D721Med (cell line): ENCODE measurements around the gene TBX19.

ENCODE experiments used
- DNase-seq: peaks from one replicate; pipeline ENCODE4 v3.0.0; 2011; ENCODE audit warnings: low spot score; ENCODE audit not compliant: insufficient read length
- FAIRE-seq: peaks from 2 replicates; lab custom pipeline; 2011; peaks lifted over from hg19 to GRCh38; lab: Jason Lieb, UNC
- CTCF ChIP-seq: IDR thresholded peaks from 2 replicates; pipeline ENCODE4 v1.5.1; 2012; ENCODE audit warnings: mild to moderate bottlenecking, control low read depth; ENCODE audit not compliant: insufficient read depth; ENCODE audit errors: missing control alignments

Gene TBX19

DNA sequence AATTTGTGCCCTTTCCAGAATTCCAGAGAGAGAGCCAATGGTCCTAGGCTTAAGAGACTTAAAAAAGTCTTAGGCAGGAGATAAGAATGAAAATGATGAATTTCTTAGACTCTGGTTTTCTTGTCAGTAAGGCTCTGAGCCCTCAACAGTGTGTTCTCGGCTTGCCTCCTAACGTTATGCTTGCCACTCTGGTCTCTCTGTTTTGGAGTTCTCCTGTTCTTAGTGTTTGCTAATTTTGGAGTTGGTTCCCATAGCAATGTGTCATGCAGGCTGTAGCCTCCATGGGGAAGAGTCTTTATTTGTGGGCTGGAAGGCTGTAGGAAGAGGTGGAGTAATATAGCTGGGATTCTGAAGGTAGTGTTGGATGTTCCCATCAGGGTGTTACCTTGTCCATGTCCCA, 19.9 kb downstream of the TBX19 start:
- no peak for TF ChIP-seq CTCF
- no peak for DNase-seq
- FAIRE-seq = no peak

DNA sequence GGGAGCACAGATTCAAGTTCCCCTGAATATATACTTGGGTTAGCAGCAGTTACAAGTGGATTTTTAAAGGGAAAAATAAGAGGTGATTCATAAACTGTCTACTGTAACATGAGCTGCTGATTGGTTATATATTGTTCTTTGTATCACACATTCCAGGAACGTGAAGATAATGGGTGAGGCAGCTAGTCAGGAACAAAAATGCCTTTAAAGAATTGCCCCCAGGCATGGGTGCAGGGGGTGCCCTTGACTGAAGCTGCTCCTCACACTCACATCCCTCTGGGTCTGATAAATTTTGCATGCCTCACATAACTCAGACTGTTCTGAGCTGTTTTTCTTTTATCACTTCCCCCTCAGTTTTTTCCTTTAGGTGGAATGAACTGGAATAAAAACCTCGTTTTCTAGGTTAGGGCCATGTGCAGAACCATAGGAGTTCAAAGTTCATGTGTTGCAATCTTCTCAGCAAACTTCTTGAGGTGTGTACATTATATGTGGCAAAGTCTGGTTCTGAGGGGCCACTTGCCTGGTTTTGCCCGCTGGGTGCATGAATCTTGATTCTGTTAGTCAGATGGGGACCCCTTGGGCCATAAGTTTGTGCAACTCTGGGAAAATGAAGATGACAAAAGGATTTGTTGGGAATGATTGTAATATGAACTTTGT, 21.1 kb downstream of the TBX19 start:
- FAIRE-seq (no peak), DNase-seq (no peak)
- no peak for TF ChIP-seq CTCF

DNA sequence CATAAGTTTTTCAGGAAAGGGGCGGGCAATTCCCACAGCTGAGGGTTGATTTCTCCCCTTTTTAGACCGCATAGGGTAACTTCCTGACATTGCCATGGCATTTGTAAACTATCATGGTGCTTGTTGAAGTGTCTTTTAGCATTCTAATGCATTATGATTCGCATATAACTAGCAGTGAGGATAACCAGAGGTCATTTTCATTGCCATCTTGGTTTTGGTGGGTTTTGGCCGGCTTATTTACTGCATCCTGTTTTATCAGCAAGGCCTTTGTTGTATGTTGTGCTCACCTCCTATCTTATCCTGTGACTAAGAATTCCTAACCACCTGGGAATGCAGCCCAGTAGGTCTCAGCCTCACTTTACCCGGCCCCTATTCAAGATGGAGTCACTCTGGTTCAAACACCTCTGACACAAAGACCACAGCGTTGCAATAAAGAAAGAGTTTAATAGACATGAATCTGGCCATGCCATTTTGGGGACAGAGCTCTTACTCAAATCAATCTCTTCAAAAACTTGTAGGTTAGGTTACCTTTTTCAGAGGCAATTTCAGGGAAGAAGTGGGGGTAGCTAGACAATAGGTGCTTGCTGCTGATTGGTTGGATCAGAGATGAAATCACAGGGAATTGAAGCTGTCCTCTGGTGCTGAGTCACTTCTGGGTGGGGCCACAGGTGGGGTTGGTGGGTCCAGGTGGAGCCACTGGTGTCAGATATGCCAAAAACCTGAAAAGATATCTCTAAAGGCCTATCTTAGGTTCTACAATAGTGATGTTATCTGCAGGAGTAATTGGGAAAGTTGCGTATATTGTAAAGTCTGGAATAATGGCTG, 23.3 kb downstream of the TBX19 start:
- DNase-seq = no peak
- FAIRE-seq = no peak
- TF ChIP-seq CTCF = no peak

DNA sequence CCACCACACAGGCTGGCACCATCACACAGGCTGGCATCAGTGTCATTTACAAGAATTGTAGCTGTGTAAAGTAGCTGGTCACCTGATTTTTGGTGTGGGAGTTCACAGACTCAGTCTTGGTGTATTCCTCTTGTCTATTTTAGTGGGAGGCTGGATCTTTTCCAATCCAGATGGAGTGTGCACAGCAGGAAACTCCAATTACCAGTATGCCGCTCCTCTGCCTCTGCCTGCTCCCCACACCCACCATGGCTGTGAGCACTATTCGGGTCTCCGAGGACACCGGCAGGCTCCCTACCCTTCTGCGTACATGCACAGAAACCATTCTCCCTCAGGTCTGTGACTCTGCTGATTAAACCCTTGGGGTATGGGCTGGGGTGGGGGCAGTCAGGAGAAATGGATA, 24.2 kb downstream of the TBX19 start:
- FAIRE-seq = no peak
- DNase-seq = no peak
- TF ChIP-seq CTCF = no peak

DNA sequence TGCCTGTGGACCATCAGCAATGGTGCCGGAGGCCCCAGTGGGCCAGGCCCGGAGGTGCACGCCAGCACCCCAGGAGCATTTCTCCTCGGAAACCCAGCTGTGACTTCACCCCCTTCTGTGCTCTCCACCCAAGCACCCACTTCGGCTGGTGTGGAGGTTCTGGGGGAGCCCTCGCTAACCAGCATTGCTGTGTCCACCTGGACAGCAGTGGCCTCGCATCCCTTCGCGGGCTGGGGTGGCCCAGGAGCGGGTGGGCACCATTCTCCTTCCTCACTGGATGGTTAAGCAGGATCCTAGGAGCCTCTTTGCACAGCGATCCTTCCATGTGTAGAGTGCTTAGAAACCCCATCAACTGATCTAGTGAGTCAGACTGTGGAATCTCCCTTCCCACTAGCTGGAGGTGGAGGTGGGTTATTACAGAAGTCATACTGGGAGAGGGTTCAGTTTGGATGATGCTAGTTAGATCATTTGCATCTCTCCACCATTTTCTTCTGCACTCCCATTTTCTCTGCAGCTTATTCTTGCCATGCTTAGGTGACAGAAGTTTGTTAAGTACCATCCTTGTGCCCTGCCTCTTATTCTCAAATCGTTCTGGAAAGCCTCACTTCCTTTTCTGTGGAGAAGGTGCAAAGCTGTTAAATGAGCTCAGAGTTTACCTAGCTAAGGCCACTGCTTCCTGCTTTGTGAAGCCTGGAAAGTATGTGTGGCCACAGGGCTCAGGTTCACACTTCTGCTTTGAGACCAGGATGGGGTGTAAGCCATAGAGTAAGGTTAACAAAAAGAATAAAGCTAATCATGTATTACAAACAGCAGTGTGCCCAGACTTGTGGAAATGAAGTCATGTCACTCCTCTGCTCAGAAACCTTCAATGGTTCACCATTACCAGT, 32.3 kb downstream of the TBX19 start:
- no peak for TF ChIP-seq CTCF
- FAIRE-seq (no peak), DNase-seq (no peak)

DNA sequence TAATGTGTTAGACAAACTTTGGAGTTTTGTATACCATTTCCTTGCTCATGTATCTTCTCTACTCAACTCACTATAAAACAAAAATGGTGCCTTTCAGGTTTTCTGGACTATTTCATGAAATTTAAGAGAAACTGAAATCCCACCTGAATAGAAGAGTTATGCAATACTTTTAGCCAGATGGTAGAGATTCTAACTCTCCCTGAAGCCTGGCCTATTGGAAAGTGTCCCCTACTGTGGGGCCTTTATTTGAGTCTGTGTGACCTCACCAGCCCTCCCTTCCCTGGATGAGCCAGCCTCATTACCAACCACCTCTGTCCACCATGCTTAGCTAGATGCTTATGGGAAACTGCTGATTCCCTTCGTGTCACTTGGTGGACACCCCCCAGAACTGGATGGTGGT, 35.5 kb downstream of the TBX19 start:
- DNase-seq (no peak), FAIRE-seq (no peak)
- no peak for TF ChIP-seq CTCF
